B cell (primary cell): ENCODE data around the gene TGFBR1. TPM values are rescaled to one million over a fixed set of nuclear protein-coding genes. Genes with fewer than 3 reads are reported as not detected.

ENCODE experiments used
- ATAC-seq: fragments of 200-7000 bp; cut with Tn5 transposase; one replicate; pipeline ENCODE4 v1.10.0; 2021; ENCODE audit warnings: low read depth, mild to moderate bottlenecking, moderate number of reproducible peaks, moderate library complexity
- CTCF ChIA-PET: fragments of 350-600 bp; sonication (Branson Sonifier 250); formaldehyde crosslinking; loops from one replicate; lab custom pipeline; 2021; ENCODE audit warnings: antibody characterized with exemption, inconsistent platforms; lab: Charles Lee
- POLR2A ChIA-PET: fragments of 350-600 bp; sonication (Branson Sonifier 250); formaldehyde crosslinking; loops from one replicate; lab custom pipeline; 2021; ENCODE audit warnings: antibody characterized with exemption; lab: Charles Lee
- DNase-seq: peaks from one replicate; pipeline ENCODE4 v3.0.0; 2013
- H2AFZ ChIP-seq: 2 replicates; pipeline ENCODE4 v1.6.1; 2012; ENCODE audit warnings: mild to moderate bottlenecking, low read depth, low read length; ENCODE audit not compliant: insufficient read depth, poor library complexity, severe bottlenecking
- H3K27ac ChIP-seq, 2 donors: 1 replicate in 1 of 2; 2 replicates in 1 of 2; pipeline ENCODE4 v1.5.1; 2012 to 2013; ENCODE audit warnings: low read length in 2 of 2, mild to moderate bottlenecking in 2 of 2, moderate library complexity in 1 of 2
- H3K27me3 ChIP-seq, 4 experiments: fragments of 200-600 bp in 1 of 4; sonication (generic) in 1 of 4; replicated peaks in 1 of 4; 1 replicate in 2 of 4; 2 replicates in 2 of 4; pipeline versions ENCODE4 v1.6.1 to v1.7.0; 2013 to 2016; ENCODE audit warnings: low read length in 3 of 4, mild to moderate bottlenecking in 2 of 4, mixed read lengths in 1 of 4, moderate library complexity in 1 of 4; ENCODE audit not compliant: insufficient read depth in 4 of 4, control insufficient read depth in 3 of 4; ENCODE audit errors: control extremely low read depth in 1 of 4
- H3K36me3 ChIP-seq, 2 experiments: replicated peaks in 1 of 2; 1 replicate in 1 of 2; 2 replicates in 1 of 2; pipeline versions ENCODE4 v1.6.1 to v1.7.1; 2013; ENCODE audit warnings: low read length in 1 of 2; ENCODE audit not compliant: insufficient read depth in 2 of 2, control insufficient read depth in 1 of 2; ENCODE audit errors: control extremely low read depth in 1 of 2, extremely low read depth in 1 of 2
- H3K4me1 ChIP-seq, 2 donors: fragments of 200-600 bp in 1 of 2; sonication (generic) in 1 of 2; 1 replicate in 1 of 2; 2 replicates in 1 of 2; pipeline versions ENCODE4 v1.5.1 to v1.6.1; 2013 to 2017; ENCODE audit warnings: low read length in 2 of 2; ENCODE audit not compliant: control insufficient read depth in 2 of 2, insufficient read depth in 2 of 2
- H3K4me2 ChIP-seq: replicated peaks from 2 replicates; pipeline ENCODE3; 2012; ENCODE audit warnings: mild to moderate bottlenecking, low read depth, low read length; ENCODE audit not compliant: poor library complexity, severe bottlenecking
- H3K4me3 ChIP-seq, 5 experiments: fragments of 200-600 bp in 1 of 5; sonication (generic) in 1 of 5; 1 replicate in 3 of 5; 2 replicates in 2 of 5; pipeline versions ENCODE4 v1.5.1 to v1.7.0; 2011 to 2016; ENCODE audit warnings: low read length in 4 of 5, mild to moderate bottlenecking in 4 of 5, low read depth in 2 of 5, control low read depth in 1 of 5, moderate library complexity in 1 of 5; ENCODE audit not compliant: insufficient read depth in 1 of 5; ENCODE audit errors: control extremely low read depth in 1 of 5, extremely low read depth in 1 of 5
- H3K79me2 ChIP-seq: fragments of 200-600 bp; sonication (generic); one replicate; pipeline ENCODE4 v1.6.0; 2016; ENCODE audit warnings: low read length; ENCODE audit not compliant: control insufficient read depth, insufficient read depth
- H3K9ac ChIP-seq: fragments of 200-600 bp; sonication (generic); 2 replicates; pipeline ENCODE4 v1.6.1; 2017; ENCODE audit warnings: mild to moderate bottlenecking, low read length, moderate library complexity
- H3K9me3 ChIP-seq, 3 donors: one replicate each; pipeline versions ENCODE4 v1.6.1 to v1.7.1; 2013; ENCODE audit warnings: low read length in 2 of 3; ENCODE audit not compliant: control insufficient read depth in 2 of 3, insufficient read depth in 1 of 3; ENCODE audit errors: control extremely low read depth in 1 of 3
- H4K20me1 ChIP-seq: 2 replicates; pipeline ENCODE4 v1.6.0; 2012; ENCODE audit warnings: mild to moderate bottlenecking, low read length; ENCODE audit not compliant: insufficient read depth, control insufficient read depth, poor library complexity, severe bottlenecking
- H3K27ac Mint-ChIP-seq: one replicate; pipeline ENCODE4 v1.8.0; 2021; ENCODE audit warnings: mixed read lengths
- H3K27me3 Mint-ChIP-seq: one replicate; pipeline ENCODE4 v1.8.0; 2021; ENCODE audit warnings: mixed read lengths
- H3K4me1 Mint-ChIP-seq: one replicate; pipeline ENCODE4 v1.8.0; 2021; ENCODE audit warnings: mixed read lengths
- H3K4me3 Mint-ChIP-seq: one replicate; pipeline ENCODE4 v1.8.0; 2021; ENCODE audit warnings: mixed read lengths
- H3K9me3 Mint-ChIP-seq: one replicate; pipeline ENCODE4 v1.8.0; 2022; ENCODE audit warnings: mixed read lengths; ENCODE audit not compliant: insufficient read depth
- EZH2 ChIP-seq: IDR thresholded peaks from 2 replicates; pipeline ENCODE4 v1.6.1; 2012; ENCODE audit warnings: borderline replicate concordance, low read depth, mild to moderate bottlenecking, moderate library complexity, low read length; ENCODE audit not compliant: insufficient read depth, poor library complexity, severe bottlenecking
- WGBS: methylation state at CpG from one replicate; pipeline ENCODE4 v1.1.5; 2013; ENCODE audit warnings: missing lambda C conversion rate; ENCODE audit not compliant: insufficient coverage; 5-methylcytosine and 5-hydroxymethylcytosine counted together
- intact Hi-C: fragments of 100-400 bp; cut with micrococcal nuclease; formaldehyde crosslinking; loops from one replicate; pipeline ENCODE4 v1.10.0; 2022
- polyA plus RNA-seq: library from polyadenylated mRNA; depleted of rRNA; stranded (reverse); fragments of >200 nt; gene quantifications from 2 replicates; pipeline ENCODE4 v1.2.3, GENCODE V29; 2012
- total RNA-seq, 2 donors: library from RNA; stranded (reverse); fragments of 120-200 nt in 1 of 2; gene quantifications; 1 replicate in 1 of 2; 2 replicates in 1 of 2; pipeline versions ENCODE4 v1.2.3 to v1.2.4, GENCODE V29; 2013 to 2022
- TF ChIP-seq, protein P1 (sequence below): fragments of 200-600 bp; IDR thresholded peaks from one replicate; pipeline ENCODE4 v1.8.0; 2022; ENCODE audit warnings: antibody characterized with exemption, mild to moderate bottlenecking

Gene TGFBR1
- total and polyA plus RNA-seq, 2 donors (not counting 1 experiment from before 2014, with no cell fraction given): 3.0 to 60.7 TPM

DNA sequence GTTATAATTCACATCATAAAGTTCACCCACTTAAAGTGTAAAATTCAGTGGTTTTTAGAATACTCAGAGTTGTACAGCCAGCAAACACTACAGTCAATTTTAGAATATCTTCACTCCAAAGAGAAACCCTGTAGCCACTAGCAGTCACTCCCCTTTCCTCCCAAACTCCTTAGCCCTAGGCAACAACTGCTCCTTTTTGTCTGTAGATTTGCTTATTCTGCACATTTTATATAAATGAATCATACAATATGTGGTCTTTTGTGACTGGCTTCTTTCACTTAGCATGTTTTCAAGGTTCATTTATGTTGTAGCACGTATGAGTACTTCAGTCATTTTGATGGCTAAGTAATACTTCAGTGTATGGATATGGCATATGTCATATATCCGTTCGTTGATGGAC is 38.7 kb downstream of the TGFBR1 start:
- H3K4me1 Mint-ChIP-seq: peaks cover 7% of the 10 kb centered on the region
- H3K27ac Mint-ChIP-seq: no peak overlapping the region
- H3K79me2 ChIP-seq: no peaks in the 10 kb centered on the region
- intact Hi-C loops: no loop called here
- no peak overlapping the region for H3K27ac ChIP-seq
- no peak overlapping the region for H2AFZ ChIP-seq
- H3K4me3 ChIP-seq: no peak overlapping the region
- no peaks in the 10 kb centered on the region for H3K27me3 ChIP-seq
- no peaks in the 10 kb centered on the region for H3K4me1 ChIP-seq
- POLR2A ChIA-PET: no interaction called here
- H3K9ac ChIP-seq: no peak overlapping the region
- no peaks in the 10 kb centered on the region for H3K9me3 Mint-ChIP-seq
- CTCF ChIA-PET: interaction anchor here (1.2 to 17.7 kb wide), 7 partner anchors 11 to 1181 kb away, joined by 3 to 439 read pairs (median 8); partner anchors contain the start of gene TGFBR1
- 100% methylated on average over 3 of the region's 3 CpGs for WGBS
- ATAC-seq: no peak
- DNase-seq: no peak
- H3K9me3 ChIP-seq: no peaks in the 10 kb centered on the region
- peaks cover 2 to 69% of the 10 kb centered on the region in 2 experiments for H3K36me3 ChIP-seq
- TF ChIP-seq, protein P1, sequence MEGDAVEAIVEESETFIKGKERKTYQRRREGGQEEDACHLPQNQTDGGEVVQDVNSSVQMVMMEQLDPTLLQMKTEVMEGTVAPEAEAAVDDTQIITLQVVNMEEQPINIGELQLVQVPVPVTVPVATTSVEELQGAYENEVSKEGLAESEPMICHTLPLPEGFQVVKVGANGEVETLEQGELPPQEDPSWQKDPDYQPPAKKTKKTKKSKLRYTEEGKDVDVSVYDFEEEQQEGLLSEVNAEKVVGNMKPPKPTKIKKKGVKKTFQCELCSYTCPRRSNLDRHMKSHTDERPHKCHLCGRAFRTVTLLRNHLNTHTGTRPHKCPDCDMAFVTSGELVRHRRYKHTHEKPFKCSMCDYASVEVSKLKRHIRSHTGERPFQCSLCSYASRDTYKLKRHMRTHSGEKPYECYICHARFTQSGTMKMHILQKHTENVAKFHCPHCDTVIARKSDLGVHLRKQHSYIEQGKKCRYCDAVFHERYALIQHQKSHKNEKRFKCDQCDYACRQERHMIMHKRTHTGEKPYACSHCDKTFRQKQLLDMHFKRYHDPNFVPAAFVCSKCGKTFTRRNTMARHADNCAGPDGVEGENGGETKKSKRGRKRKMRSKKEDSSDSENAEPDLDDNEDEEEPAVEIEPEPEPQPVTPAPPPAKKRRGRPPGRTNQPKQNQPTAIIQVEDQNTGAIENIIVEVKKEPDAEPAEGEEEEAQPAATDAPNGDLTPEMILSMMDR: no peak
- TF ChIP-seq EZH2: no peak
- no peak overlapping the region for H3K4me3 Mint-ChIP-seq
- H4K20me1 ChIP-seq: peaks cover 7% of the 10 kb centered on the region
- no peak overlapping the region for H3K4me2 ChIP-seq
- H3K27me3 Mint-ChIP-seq: no peaks in the 10 kb centered on the region

DNA sequence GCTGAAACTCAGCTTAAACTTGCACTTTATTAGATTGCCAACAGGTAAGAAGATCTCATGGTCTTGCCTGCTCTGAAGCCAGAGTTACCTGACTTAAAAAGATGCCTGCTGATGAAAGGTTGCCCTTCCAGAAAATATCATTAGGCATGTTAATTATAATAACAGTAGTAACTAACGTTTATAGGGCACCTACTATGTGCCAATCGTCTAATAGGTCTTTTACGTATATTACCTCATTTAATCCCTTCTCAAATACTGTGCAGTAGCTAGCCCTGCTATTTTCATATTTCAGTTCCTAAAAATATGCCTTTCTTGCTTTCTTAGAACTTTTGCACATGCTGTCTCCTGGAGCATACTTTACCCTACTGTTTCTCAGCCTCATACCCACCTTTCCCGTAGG is 40.1 kb downstream of the TGFBR1 start:
- Histone ChIP-seq H3K27me3 (no peaks in the 10 kb centered on the region), H3K4me2 (no peak overlapping the region), H3K36me3 (peaks cover 5 to 82% of the 10 kb centered on the region in 2 experiments), H2AFZ (no peak overlapping the region), H3K79me2 (no peaks in the 10 kb centered on the region), H4K20me1 (peaks cover 7% of the 10 kb centered on the region), H3K4me3 (no peak overlapping the region), H3K9me3 (no peaks in the 10 kb centered on the region), H3K27ac (no peak overlapping the region), H3K9ac (no peak overlapping the region), H3K4me1 (no peaks in the 10 kb centered on the region)
- Mint-ChIP-seq H3K27me3 (no peaks in the 10 kb centered on the region), H3K9me3 (no peaks in the 10 kb centered on the region), H3K27ac (no peak overlapping the region), H3K4me1 (peaks cover 7% of the 10 kb centered on the region), H3K4me3 (no peak overlapping the region)
- TF ChIP-seq, protein P1: no peak
- ChIA-PET POLR2A (no interaction called here), CTCF (interaction anchor here (0.9 to 17.7 kb wide), 4 partner anchors 12 to 1179 kb away, joined by 3 to 439 read pairs (median 8); no protein-coding TSS in a partner anchor)
- intact Hi-C loops: no loop called here
- WGBS: 100% methylated on average over 2 of the region's 4 CpGs
- DNase-seq: no peak
- no peak for ATAC-seq
